Measurements from ENCODE around the gene CD9. TPM values are rescaled to one million over a fixed set of nuclear protein-coding genes. Genes with fewer than 3 reads are reported as not detected.

The CD9 gene
- total RNA-seq, 2 donors from 2014 or later = 0.76 to 1.6 TPM

DNA sequence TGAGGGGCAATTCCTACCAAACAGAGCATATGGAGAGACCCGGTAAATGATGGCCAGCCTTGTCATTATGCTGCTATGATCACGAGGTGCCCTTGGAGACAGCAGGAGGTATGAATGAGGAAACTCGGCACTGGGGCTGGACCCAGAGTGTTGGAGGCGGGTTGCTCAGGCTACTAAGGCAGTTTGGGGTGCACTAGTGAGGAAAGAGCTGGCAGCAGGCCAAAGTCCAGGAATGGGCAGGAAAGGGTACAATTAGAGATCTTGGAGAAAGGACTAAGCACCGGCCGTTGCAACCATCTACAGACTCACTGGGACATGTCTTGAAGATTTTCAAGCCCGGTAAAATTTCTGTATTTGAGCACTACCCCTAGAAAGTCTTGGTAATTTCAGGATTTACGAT lies 54.3 kb downstream of the CD9 start:
- Mint-ChIP-seq H3K27ac (no peak overlapping the region), H3K9me3 (no peaks in the 10 kb centered on the region), H3K4me3 (no peak overlapping the region), H3K27me3 (peaks cover 8% of the 10 kb centered on the region), H3K36me3 (ENCODE audit: low read depth) (no peaks in the 10 kb centered on the region), H3K4me1 (no peaks in the 10 kb centered on the region)
- ATAC-seq (replicated peaks) = no peak

DNA sequence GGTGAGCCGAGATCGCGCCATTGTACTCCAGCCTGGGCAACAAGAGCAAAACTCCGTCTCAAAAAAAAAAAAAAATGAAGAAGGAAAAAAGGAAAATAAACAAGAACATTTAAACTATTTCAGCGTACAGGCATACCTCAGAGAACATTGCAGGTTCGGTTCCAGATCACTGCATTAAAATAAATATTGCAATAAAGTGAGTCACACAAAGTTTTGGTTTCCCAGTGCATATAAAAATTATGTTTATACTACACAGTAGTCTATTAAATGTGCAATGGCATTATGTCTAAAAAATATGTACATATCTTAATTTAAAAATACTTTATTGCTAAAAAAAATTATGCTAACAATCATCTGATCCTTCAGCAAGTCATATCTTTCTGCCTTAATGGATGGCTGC lies 56.8 kb downstream of the CD9 start:
- no peak for ATAC-seq (replicated peaks)
- H3K9me3 Mint-ChIP-seq = no peaks in the 10 kb centered on the region
- no peak overlapping the region for H3K27ac Mint-ChIP-seq
- peaks cover 7% of the 10 kb centered on the region for H3K27me3 Mint-ChIP-seq
- H3K36me3 Mint-ChIP-seq (ENCODE audit: low read depth) = no peaks in the 10 kb centered on the region
- H3K4me1 Mint-ChIP-seq = no peaks in the 10 kb centered on the region
- H3K4me3 Mint-ChIP-seq = no peak overlapping the region

DNA sequence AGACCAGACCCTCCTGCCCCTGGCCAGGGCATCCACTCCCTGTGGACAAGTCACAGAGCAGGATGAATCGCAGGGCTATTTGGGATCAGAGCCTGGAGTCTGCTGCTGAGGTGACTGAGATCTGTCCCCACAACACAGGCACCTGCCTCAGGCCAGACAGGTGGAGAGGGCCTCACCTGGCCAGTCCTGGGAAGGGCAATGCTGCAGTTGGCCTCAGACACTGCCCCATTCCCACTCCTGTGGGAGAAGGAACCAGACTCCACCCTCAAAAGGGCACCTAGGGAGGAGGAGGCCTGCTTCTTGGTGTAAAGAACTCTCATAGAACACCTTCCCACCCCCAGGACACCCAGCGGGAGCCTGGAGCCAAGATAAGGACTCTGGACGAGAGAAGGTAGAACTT lies 62.0 kb downstream of the CD9 start:
- no peak for ATAC-seq (replicated peaks)
- no peaks in the 10 kb centered on the region for H3K9me3 Mint-ChIP-seq
- H3K36me3 Mint-ChIP-seq (ENCODE audit: low read depth) = no peaks in the 10 kb centered on the region
- peaks cover 14% of the 10 kb centered on the region for H3K27me3 Mint-ChIP-seq
- no peak overlapping the region for H3K27ac Mint-ChIP-seq
- peaks cover 7% of the 10 kb centered on the region for H3K4me1 Mint-ChIP-seq
- H3K4me3 Mint-ChIP-seq = no peak overlapping the region

DNA sequence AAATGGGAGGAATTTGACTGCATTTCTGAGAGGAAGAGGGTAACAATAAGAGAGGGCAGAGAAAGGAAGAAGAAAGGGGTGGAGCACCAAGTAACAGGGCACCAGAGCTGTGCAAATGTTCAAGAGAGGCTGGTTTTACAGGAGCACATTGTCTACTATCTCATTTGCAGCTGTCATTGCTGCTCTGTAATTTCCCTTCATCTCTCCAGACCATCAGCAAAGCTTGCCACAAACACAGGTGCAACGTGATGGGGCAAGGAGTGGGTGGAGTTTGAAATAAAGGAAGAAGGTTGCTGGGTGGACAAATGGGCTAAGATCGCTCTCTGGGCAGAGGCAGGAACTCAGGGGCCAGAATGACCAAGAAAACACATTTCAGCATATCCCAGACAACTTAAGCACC lies 62.4 kb downstream of the CD9 start:
- H3K4me3 Mint-ChIP-seq = no peak overlapping the region
- no peaks in the 10 kb centered on the region for H3K9me3 Mint-ChIP-seq
- no peak overlapping the region for H3K27ac Mint-ChIP-seq
- H3K27me3 Mint-ChIP-seq = peaks cover 14% of the 10 kb centered on the region
- ATAC-seq (replicated peaks) = no peak
- no peaks in the 10 kb centered on the region for H3K36me3 Mint-ChIP-seq (ENCODE audit: low read depth)
- H3K4me1 Mint-ChIP-seq = peaks cover 11% of the 10 kb centered on the region

DNA sequence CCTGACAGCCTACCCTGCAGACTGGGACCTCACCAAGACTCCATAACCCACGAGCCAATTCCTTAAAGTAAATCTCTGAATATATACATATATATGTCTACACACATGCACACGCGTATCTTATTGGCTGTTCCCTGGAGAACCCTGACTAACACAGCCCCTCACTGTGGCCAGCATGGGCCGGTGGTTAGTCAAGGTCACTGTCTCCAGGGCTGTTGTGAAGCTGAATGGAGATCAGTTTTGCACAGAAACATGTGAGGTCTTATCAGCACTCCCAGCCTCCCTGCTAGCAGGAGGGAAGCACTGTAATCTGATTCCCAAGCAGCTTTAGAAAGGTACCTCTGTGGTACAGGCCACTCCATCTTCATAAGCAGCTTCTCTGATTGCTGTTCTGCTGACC lies 63.7 kb downstream of the CD9 start:
- H3K27me3 Mint-ChIP-seq = peaks cover 14% of the 10 kb centered on the region
- no peak for ATAC-seq (replicated peaks)
- no peaks in the 10 kb centered on the region for H3K9me3 Mint-ChIP-seq

DNA sequence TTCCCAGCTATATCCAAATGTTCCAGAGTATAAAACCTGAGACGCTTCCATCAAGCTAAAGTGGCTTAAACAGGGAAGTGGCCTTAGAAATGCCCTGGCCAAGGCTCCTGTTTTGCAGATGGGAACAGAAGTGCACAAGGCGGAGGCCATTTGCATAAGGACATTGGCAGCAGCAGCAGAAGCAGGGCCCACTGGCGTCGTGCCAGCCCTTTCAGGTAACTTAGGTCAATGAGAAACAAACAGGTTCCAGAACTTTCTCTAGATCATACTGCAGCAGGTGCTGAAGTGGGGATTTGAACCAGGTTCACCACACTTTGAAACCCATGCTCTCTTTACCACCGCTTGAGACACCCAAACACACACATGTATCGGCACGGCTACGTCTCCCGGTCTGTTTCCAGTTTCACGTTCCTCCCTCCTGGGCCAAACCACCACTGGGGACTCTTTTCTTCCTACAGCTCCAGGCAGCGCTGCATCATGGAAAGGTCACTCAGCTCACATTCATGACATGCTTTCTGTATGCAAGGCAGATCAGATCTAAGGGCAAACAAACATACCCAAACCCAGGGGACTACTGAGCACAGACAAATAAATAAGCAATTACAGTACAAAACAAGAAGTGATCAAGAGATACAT lies 64.3 kb downstream of the CD9 start:
- H3K4me1 Mint-ChIP-seq = peaks cover 12% of the 10 kb centered on the region
- peaks cover 14% of the 10 kb centered on the region for H3K27me3 Mint-ChIP-seq
- no peak overlapping the region for H3K4me3 Mint-ChIP-seq
- no peak overlapping the region for H3K27ac Mint-ChIP-seq
- ATAC-seq (replicated peaks) = no peak
- no peaks in the 10 kb centered on the region for H3K9me3 Mint-ChIP-seq
- no peaks in the 10 kb centered on the region for H3K36me3 Mint-ChIP-seq (ENCODE audit: low read depth)

More for the DNA sequence above, 63.7 kb downstream of the CD9 start:
- Mint-ChIP-seq H3K36me3 (ENCODE audit: low read depth) (no peaks in the 10 kb centered on the region), H3K4me1 (peaks cover 12% of the 10 kb centered on the region), H3K27ac (no peak overlapping the region), H3K4me3 (no peak overlapping the region)

DNA sequence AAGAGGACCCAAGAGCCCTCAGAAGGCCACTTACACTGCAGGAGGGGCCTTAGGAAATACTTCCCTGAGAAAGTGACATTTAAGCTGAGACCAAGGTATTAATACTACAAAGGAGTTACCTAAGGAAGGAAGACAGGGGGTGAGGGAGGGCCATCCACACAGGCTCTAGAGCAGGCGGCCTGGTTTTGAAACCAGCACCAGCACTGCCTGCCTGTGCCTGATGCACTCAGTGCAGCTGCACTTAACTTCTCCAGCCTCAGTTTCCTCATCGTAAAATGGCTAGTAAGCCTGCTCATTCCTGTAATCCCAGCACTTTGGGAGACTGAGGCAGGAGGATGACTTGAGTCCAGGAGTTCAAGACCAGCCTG lies 64.8 kb downstream of the CD9 start:
- Mint-ChIP-seq H3K36me3 (ENCODE audit: low read depth) (no peaks in the 10 kb centered on the region), H3K4me1 (peaks cover 12% of the 10 kb centered on the region), H3K27ac (no peak overlapping the region), H3K27me3 (peaks cover 14% of the 10 kb centered on the region), H3K9me3 (no peaks in the 10 kb centered on the region), H3K4me3 (no peak overlapping the region)
- ATAC-seq (replicated peaks) = no peak

DNA sequence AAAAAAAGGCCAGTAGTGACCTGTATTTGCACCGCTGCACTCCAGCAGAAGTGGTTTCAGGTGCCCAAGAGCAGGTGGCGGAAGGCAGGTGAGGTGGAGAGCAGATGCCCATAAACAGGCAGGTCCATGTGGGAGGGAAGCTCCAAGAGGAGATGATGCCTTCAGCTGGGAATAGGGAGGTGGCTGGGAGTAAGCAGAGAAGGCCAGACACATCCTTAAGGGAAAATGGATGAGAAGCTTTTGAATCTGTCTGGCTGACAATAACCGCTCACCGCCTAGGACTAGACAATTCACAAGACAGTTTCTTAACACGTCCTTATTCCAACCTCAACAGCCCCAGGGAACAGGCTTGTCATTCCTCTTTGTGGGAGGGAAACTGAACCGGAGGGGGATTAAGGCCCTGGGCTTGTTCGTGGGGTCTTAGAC lies 66.4 kb downstream of the CD9 start:
- Mint-ChIP-seq H3K27me3 (peaks cover 8% of the 10 kb centered on the region), H3K9me3 (no peaks in the 10 kb centered on the region), H3K4me1 (peaks cover 12% of the 10 kb centered on the region), H3K27ac (peak overlapping the region; percentile 69), H3K36me3 (ENCODE audit: low read depth) (no peaks in the 10 kb centered on the region), H3K4me3 (no peak overlapping the region)
- ATAC-seq (replicated peaks) = no peak

DNA sequence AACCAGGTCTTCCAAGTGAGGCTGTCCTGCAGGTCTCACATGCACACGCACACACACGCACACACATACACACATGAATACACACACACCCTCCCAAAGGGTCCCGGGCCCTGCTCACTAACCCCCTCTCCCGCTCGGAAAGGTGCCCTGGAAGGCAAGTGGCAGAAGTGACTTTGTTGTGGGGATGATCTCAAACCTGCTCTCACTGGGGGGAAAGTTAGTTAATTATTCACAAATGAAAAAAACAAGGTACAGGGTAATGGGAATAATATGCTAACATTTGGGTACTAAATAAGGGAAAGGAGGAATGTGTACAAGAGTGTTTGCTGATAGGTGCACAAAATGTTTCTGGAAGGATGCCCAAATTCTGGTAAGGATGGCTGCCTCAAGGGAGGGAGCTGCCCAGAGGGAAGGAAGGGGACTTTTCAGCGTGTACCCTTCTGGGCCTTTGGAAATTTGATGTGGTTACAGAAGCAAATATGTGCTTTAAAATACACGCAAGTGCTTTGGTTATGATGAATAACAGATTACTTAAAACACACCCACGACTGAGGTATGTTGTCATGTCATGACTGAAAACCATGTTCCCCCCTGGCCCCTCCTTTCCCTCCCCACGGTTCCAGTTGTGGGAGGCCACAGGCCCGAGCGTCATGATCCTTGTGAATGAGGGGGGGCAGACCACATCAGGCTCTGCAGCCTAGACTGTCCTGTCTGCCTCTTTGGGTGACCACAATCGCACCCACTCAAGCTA lies 66.9 kb downstream of the CD9 start:
- ATAC-seq (replicated peaks) = peak; percentile 95
- Mint-ChIP-seq H3K27me3 (peaks cover 8% of the 10 kb centered on the region), H3K4me1 (peaks cover 12% of the 10 kb centered on the region), H3K27ac (peak overlapping the region; percentile 69), H3K4me3 (no peak overlapping the region), H3K36me3 (ENCODE audit: low read depth) (no peaks in the 10 kb centered on the region), H3K9me3 (no peaks in the 10 kb centered on the region)

DNA sequence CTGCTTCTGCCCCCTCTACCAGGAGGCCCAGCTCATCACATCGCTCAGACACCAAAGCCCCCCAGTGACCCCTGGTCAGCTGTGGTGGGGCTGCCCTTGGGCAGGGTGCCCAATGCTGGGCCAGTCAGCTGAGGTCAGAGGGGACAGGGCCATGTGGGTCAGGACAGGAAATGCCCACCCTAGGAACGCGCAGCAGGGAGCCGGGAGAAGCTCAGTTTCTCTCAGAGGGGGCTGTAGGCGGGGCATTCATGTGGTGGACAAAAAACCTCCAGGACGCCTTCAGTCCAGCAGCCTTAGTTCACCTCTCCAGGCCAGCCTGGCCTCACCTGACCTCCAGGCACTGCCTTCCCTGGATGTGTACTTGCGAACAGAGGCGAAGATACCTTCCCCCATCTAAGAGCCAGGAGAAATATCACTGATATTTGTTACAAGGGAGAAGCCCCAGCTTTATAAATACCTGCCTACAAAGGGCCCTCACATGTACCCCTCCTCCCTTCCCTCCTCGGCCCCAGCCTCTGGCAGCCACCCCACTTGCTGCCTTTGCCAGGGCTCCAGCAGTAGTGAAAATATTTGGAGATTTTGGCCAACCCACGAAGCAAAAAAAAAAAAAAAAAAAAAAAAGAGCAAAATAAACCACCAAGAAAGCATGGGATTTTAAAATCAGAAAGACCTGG lies 68.4 kb downstream of the CD9 start:
- peaks cover 12% of the 10 kb centered on the region for H3K4me1 Mint-ChIP-seq
- H3K36me3 Mint-ChIP-seq (ENCODE audit: low read depth) = no peaks in the 10 kb centered on the region
- H3K4me3 Mint-ChIP-seq = no peak overlapping the region
- H3K27me3 Mint-ChIP-seq = peaks cover 6% of the 10 kb centered on the region
- no peak for ATAC-seq (replicated peaks)
- H3K27ac Mint-ChIP-seq = no peak overlapping the region
- H3K9me3 Mint-ChIP-seq = no peaks in the 10 kb centered on the region

DNA sequence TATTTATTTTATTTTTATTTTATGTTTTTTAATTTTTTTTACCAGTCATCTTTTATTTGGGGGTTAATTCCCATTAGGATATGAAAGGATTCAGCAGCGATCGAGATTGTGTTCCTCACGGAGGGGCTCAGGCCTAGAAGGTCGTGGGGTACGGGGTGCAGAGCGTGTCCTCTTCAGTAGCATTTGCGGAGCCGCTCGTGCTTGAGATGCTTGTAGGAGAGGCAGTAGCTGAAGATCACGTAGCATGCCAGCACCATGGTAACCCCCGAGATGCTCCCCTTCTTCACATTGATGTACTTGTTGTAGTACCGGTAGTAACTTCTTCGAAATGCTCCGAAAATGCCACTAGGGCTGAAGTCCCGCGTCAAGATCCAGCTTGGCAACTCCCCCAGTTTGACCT lies 69.8 kb downstream of the CD9 start:
- Mint-ChIP-seq H3K27me3 (peaks cover 10% of the 10 kb centered on the region), H3K4me3 (no peak overlapping the region), H3K9me3 (no peaks in the 10 kb centered on the region), H3K27ac (no peak overlapping the region), H3K36me3 (ENCODE audit: low read depth) (no peaks in the 10 kb centered on the region), H3K4me1 (peaks cover 12% of the 10 kb centered on the region)
- ATAC-seq (replicated peaks) = no peak

DNA sequence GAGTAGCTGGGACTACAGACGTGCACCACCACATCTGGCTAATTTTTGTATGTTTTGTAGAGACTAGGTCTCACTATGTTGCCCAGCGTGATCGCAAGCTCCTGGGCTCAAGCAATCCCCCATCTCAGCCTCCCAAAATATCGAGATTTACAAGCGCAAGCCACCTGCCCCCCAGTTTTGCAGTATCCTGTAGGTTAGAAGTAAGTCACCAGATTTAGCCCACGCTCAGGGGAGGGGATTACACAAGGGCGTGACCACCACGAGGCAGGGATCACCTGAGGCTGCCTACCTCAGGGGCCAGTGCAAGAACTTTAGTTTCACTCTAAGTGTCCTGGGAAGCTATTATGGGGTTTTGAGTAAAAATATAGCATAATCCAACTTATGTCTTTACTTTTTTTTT lies 71.1 kb downstream of the CD9 start:
- H3K4me3 Mint-ChIP-seq = no peak overlapping the region
- no peaks in the 10 kb centered on the region for H3K36me3 Mint-ChIP-seq (ENCODE audit: low read depth)
- peaks cover 12% of the 10 kb centered on the region for H3K4me1 Mint-ChIP-seq
- H3K27ac Mint-ChIP-seq = no peak overlapping the region
- H3K27me3 Mint-ChIP-seq = peaks cover 18% of the 10 kb centered on the region
- no peak for ATAC-seq (replicated peaks)
- H3K9me3 Mint-ChIP-seq = no peaks in the 10 kb centered on the region

DNA sequence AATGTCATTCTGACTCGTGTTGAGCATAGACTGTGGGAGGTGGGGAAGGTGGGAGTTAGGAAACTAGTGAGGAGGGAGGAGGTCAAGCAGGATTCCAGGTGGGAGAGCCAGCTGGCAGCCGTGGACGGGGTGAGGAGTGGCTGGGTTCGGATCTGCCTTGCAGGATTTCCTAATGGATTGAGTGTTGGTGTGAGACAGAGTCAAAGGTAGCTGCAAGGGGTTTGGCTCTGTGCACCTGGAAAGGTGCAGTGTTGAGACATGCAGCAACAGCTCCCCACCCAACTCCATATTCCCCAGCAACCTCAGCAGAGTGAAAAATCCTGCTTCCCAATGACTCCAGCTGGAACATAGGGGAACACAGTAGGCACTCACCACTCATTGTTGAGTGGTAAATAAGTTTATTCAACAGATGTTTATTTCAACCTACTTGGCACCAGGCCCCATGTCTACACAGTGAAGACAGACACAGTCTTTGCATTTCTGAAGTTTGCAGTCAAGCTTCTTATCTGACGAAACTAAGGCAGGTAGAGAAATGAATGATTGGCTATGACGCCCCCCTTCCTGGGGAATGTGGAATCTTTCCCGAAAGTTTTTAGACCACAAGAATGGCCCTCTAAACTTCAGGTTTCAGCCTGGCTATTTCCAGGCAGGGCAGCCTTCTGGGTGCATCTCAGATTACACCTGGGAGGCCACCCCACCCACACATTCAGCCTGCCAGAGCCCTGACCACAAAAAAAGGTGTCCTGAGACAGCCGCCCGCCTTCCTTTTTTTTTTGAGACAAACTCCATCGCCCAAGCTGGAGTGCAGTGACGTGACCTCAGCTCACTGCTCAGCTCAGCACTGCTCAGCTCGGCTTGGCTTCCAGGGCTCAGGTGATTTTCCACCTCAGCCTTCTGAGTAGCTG lies 72.4 kb downstream of the CD9 start:
- Mint-ChIP-seq H3K27me3 (peaks cover 18% of the 10 kb centered on the region), H3K9me3 (no peaks in the 10 kb centered on the region), H3K4me1 (peaks cover 1% of the 10 kb centered on the region), H3K4me3 (peak overlapping the region; percentile 41), H3K36me3 (ENCODE audit: low read depth) (no peaks in the 10 kb centered on the region), H3K27ac (peak overlapping the region; percentile 30)
- peak; percentile 88 for ATAC-seq (replicated peaks)

DNA sequence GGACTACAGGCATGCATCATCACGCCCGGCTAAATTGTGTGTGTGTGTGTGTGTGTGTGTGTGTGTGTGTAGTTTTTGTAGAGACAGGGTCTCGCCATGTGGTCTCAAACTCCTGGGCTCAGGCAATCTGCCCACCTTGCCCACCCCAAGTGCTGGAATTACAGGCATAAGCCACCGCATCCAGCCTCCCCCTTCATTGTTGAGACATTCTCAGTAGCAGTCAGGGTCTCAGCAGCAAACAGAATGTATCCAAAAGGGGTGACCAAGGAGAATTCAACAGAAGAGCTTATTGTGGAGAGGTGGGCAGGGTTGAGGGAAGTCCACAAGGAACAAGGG lies 73.0 kb downstream of the CD9 start:
- ATAC-seq (replicated peaks) = no peak
- H3K4me1 Mint-ChIP-seq = peaks cover 3% of the 10 kb centered on the region
- H3K9me3 Mint-ChIP-seq = no peaks in the 10 kb centered on the region
- H3K36me3 Mint-ChIP-seq (ENCODE audit: low read depth) = no peaks in the 10 kb centered on the region
- peaks cover 18% of the 10 kb centered on the region for H3K27me3 Mint-ChIP-seq
- peak overlapping the region; percentile 30 for H3K27ac Mint-ChIP-seq
- peak overlapping the region; percentile 41 for H3K4me3 Mint-ChIP-seq

All from activated T-helper 17 cell treated with anti-CD3 and anti-CD28 coated beads, Interleukin-2, amount 50 U/mL, for 72 hours (primary cell).